Common myeloid progenitor, CD34-positive (primary cell): Measurements from ENCODE around the gene MUC4.
A peak's percentile ranks its signal among the peaks of the same experiment; 100 is the strongest.
"Not testable (repeated sequence)": the region's sequence is repeated elsewhere in the genome, so short reads cannot be mapped to it uniquely, and the experiment has no call there.

Experiments used
- CTCF ChIA-PET: fragments of 350-600 bp; sonication (Branson Sonifier 250); formaldehyde crosslinking; loops from one replicate; lab custom pipeline; 2021; ENCODE audit warnings: antibody characterized with exemption; lab: Charles Lee
- POLR2A ChIA-PET: fragments of 350-600 bp; sonication (Branson Sonifier 250); formaldehyde crosslinking; loops from one replicate; lab custom pipeline; 2021; ENCODE audit warnings: antibody characterized with exemption; lab: Charles Lee
- DNase-seq, 3 donors: peaks; one replicate each; pipeline versions ENCODE4 v3.0.0 to v3.0.0-alpha.2; 2013
- H3K27ac ChIP-seq, 2 experiments: 1 replicate in 1 of 2; 2 replicates in 1 of 2; pipeline ENCODE4 v1.7.0; 2013; ENCODE audit warnings: inconsistent platforms in 2 of 2, low read length in 2 of 2, mild to moderate bottlenecking in 2 of 2, low read depth in 1 of 2, moderate library complexity in 1 of 2; ENCODE audit not compliant: severe bottlenecking in 2 of 2, insufficient read depth in 1 of 2, poor library complexity in 1 of 2
- H3K27me3 ChIP-seq, 5 experiments: replicated peaks in 2 of 5; 1 replicate in 3 of 5; 2 replicates in 2 of 5; pipeline versions ENCODE4 v1.6.1 to v1.7.0; 2013; ENCODE audit warnings: low read length in 4 of 5, mild to moderate bottlenecking in 2 of 5, moderate library complexity in 2 of 5, inconsistent platforms in 1 of 5; ENCODE audit not compliant: insufficient read depth in 5 of 5, control insufficient read depth in 4 of 5
- H3K36me3 ChIP-seq, 4 experiments: 1 replicate in 2 of 4; 2 replicates in 2 of 4; pipeline versions ENCODE4 v1.6.1 to v1.7.0; 2013; ENCODE audit warnings: low read length in 3 of 4, control low read depth in 1 of 4, mild to moderate bottlenecking in 1 of 4; ENCODE audit not compliant: control insufficient read depth in 4 of 4, insufficient read depth in 4 of 4
- H3K4me1 ChIP-seq, 4 experiments: 1 replicate in 3 of 4; 2 replicates in 1 of 4; pipeline versions ENCODE4 v1.6.1 to v1.7.1; 2013; ENCODE audit warnings: low read length in 3 of 4, mild to moderate bottlenecking in 3 of 4, control low read depth in 1 of 4, inconsistent platforms in 1 of 4, moderate library complexity in 1 of 4; ENCODE audit not compliant: control insufficient read depth in 4 of 4, insufficient read depth in 4 of 4; ENCODE audit errors: control extremely low read depth in 1 of 4
- H3K4me3 ChIP-seq, 7 experiments: 1 replicate in 4 of 7; 2 replicates in 3 of 7; pipeline versions ENCODE4 v1.5.1 to v1.7.0; 2013; ENCODE audit warnings: mild to moderate bottlenecking in 7 of 7, low read length in 6 of 7, moderate library complexity in 6 of 7, inconsistent platforms in 2 of 7, low read depth in 2 of 7, control low read depth in 1 of 7; ENCODE audit not compliant: insufficient read depth in 4 of 7, control insufficient read depth in 1 of 7; ENCODE audit errors: extremely low read depth in 1 of 7
- H3K9me3 ChIP-seq, 5 experiments: 1 replicate in 4 of 5; 2 replicates in 1 of 5; pipeline versions ENCODE4 v1.6.1 to v1.7.1; 2013; ENCODE audit warnings: low read length in 4 of 5, mild to moderate bottlenecking in 2 of 5, inconsistent platforms in 1 of 5, low read depth in 1 of 5, moderate library complexity in 1 of 5; ENCODE audit not compliant: control insufficient read depth in 4 of 5, insufficient read depth in 2 of 5; ENCODE audit errors: control extremely low read depth in 1 of 5
- WGBS: methylation state at CpG from one replicate; pipeline ENCODE4 v1.1.5; 2013; ENCODE audit not compliant: insufficient coverage; 5-methylcytosine and 5-hydroxymethylcytosine counted together

MUC4 gene

GRCh38 chr3:195727606-195728195 lies 84.0 kb downstream of the MUC4 start:
- ChIA-PET CTCF (no interaction called here), POLR2A (no interaction called here)
- peak in 2 of 3 donors; percentile 34 to 53 for DNase-seq
- no peak overlapping the region for H3K4me3 ChIP-seq
- H3K27me3 ChIP-seq = peaks cover 0 to 2% (median 0%) of the 10 kb centered on the region in 5 experiments
- H3K4me1 ChIP-seq = no peaks in the 10 kb centered on the region
- WGBS = 58% methylated on average over 6 of the region's 7 CpGs
- H3K36me3 ChIP-seq = no peaks in the 10 kb centered on the region
- H3K9me3 ChIP-seq = no peaks in the 10 kb centered on the region
- H3K27ac ChIP-seq = no peak overlapping the region

DNA sequence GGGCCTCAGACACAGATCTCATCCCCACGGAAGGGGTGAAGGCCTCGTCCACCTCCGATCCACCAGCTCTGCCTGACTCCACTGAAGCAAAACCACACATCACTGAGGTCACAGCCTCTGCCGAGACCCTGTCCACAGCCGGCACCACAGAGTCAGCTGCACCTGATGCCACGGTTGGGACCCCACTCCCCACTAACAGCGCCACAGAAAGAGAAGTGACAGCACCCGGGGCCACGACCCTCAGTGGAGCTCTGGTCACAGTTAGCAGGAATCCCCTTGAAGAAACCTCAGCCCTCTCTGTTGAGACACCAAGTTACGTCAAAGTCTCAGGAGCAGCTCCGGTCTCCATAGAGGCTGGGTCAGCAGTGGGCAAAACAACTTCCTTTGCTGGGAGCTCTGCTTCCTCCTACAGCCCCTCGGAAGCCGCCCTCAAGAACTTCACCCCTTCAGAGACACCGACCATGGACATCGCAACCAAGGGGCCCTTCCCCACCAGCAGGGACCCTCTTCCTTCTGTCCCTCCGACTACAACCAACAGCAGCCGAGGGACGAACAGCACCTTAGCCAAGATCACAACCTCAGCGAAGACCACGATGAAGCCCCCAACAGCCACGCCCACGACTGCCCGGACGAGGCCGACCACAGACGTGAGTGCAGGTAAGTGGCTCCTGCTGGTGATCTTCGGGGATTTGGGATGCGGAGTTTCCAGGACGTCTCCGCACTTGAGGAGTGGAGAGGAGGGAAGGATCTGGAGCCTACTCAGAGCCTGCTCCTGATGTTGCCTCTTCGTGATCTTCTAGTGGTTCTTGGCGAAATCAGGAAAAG lies 85.6 kb downstream of the MUC4 start:
- H3K9me3 ChIP-seq, DNase-seq, CTCF ChIA-PET, H3K4me1 ChIP-seq, H3K4me3 ChIP-seq, H3K27me3 ChIP-seq, POLR2A ChIA-PET, H3K27ac ChIP-seq, H3K36me3 ChIP-seq: not testable (repeated sequence)
- WGBS = 81% methylated on average over 20 of the region's 32 CpGs

DNA sequence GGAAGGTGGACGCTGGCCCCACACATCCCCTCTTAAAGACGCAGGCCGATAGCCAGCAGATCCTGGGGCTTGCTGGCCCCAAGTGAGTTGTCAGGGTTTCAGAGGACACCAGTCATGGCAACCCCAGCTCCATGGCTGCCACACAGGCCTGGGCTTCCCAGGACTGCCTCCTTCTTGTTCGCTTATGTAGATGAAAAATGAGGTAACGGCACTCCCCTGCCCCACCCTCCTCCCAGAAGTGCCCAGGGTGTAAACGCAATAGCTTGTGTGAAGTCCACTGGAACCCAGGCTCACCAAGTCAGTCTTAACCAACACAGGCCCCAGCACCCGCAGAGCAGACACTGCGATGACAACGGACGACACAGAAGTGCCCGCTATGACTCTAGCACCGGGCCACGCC lies 87.4 kb downstream of the MUC4 start:
- H3K36me3 ChIP-seq, H3K9me3 ChIP-seq, CTCF ChIA-PET, H3K4me3 ChIP-seq, DNase-seq, H3K27ac ChIP-seq, H3K4me1 ChIP-seq, POLR2A ChIA-PET, H3K27me3 ChIP-seq: not testable (repeated sequence)
- no CpG with 5 or more reads among the region's 13 CpGs for WGBS

DNA sequence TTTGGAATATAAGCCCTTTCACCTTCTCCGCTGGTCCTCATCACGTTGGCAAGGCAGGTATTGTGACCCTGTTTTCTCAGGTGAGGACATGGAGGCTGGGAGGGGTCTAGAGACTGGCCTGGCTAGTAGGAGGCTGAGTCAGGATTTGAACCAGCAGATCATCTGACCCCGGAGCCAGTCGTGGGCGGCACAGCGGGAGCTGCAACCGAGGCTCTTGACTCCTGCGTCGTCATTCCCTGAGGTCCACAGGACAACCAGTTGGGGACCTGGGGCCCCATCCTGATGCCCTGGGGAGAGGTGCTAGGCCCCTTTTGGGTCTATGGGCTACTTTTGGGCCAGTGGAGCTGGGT lies 88.8 kb downstream of the MUC4 start:
- CTCF ChIA-PET, POLR2A ChIA-PET, H3K4me1 ChIP-seq, H3K36me3 ChIP-seq, H3K4me3 ChIP-seq, DNase-seq, H3K27me3 ChIP-seq, H3K27ac ChIP-seq, H3K9me3 ChIP-seq: not testable (repeated sequence)
- WGBS = no CpG with 5 or more reads among the region's 9 CpGs

DNA sequence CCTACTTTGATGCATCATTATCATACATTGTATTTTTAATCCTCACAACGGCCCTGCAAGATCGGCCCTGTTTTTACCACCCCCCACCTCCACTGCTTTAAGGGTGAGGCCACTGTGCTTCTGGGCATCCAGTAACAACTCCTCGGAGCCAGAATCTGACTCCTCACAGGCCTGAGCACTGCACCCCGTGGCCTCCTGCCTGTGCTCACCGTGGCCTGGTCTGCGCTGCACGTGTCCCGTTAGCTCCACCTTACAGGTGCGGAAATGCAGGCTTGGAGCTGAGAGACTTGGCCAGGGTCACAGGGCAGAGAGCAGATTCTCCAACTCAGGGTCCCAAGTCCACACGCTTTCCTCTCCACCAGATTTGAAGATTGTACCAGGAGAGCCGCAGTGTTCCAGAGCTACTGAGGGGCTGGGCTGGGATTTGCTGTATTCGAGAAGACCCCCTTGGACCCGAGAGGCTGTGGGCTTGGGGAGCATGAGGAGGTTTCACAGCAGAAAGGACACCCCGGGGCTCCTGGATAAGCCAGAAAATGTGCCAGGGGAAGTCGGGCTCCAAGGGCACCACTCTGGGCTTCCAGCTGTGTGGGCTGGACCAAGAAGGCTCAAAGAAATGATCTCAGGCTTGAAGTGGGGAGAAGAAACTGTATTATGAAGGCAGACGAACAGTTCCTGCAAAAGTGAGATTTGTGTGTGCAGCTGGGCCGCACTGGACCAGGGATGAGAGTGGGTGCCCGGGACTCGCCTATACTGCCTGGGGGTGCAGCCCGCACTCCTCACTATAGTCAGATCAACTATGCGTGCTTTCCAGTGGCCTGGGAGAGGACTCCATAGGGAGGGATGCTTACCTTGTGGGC lies 89.4 kb downstream of the MUC4 start:
- H3K4me3 ChIP-seq, H3K27me3 ChIP-seq, H3K36me3 ChIP-seq, H3K9me3 ChIP-seq, CTCF ChIA-PET, H3K27ac ChIP-seq, H3K4me1 ChIP-seq, DNase-seq, POLR2A ChIA-PET: not testable (repeated sequence)
- no CpG with 5 or more reads among the region's 21 CpGs for WGBS

- POLR2A ChIA-PET, H3K4me3 ChIP-seq, H3K27me3 ChIP-seq, H3K9me3 ChIP-seq, H3K4me1 ChIP-seq, DNase-seq, H3K27ac ChIP-seq, H3K36me3 ChIP-seq: not testable (repeated sequence)
- CTCF ChIA-PET = interaction anchor here (1.7 kb wide), 1 partner anchor 9 kb away, joined by 3 read pairs; no protein-coding TSS in a partner anchor
- 81% methylated on average over 4 of the region's 16 CpGs for WGBS
These were observed 90.8 kb downstream of the MUC4 start, which contains the start of gene MUC20 for GRCh38 chr3:195720831-195721506. MUC20 (plus strand) TSS chr3:195720978; CDS start chr3:195721008, 30 bp downstream.
